Measurements from ENCODE around the gene ZNF292. TPM values are rescaled to one million over a fixed set of nuclear protein-coding genes. Genes with fewer than 3 reads are reported as not detected.

Gene ZNF292
- total and polyA plus RNA-seq, 2 experiments from 2014 or later, result 20.9 to 38.3 TPM

DNA sequence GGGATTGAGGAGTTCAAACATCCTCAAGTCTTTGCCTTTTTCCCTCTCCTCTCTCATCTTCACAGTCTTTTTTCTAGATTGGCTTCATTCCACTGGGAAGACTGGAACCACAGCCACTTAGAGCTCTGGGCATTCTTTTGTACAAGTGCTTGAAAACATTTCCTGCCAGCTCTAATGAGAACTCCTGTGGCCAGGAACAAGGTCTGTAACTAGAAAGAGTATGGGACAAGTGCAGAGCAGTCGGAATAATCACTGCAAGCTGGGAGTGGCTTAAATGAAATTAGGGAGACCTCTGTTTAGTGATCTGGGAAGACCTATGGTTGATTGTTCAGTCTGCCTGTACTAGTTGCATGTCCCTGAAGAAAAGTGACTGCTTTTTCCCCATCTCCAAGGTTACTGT lies 126.1 kb downstream of the ZNF292 start:
- no peak overlapping the region for H2AFZ ChIP-seq
- no peak overlapping the region for H3K4me3 ChIP-seq
- no peaks in the 10 kb centered on the region for H4K20me1 ChIP-seq (ENCODE audit: insufficient read depth, poor library complexity, severe bottlenecking)
- H3K4me1 ChIP-seq (ENCODE audit: insufficient read depth), result no peaks in the 10 kb centered on the region
- no peaks in the 10 kb centered on the region for H3K79me2 ChIP-seq
- H3K27me3 ChIP-seq, result no peaks in the 10 kb centered on the region
- no peaks in the 10 kb centered on the region for H3K9me3 ChIP-seq (ENCODE audit: low read depth)
- no peak overlapping the region for H3K27ac ChIP-seq
- TF ChIP-seq, protein P1, sequence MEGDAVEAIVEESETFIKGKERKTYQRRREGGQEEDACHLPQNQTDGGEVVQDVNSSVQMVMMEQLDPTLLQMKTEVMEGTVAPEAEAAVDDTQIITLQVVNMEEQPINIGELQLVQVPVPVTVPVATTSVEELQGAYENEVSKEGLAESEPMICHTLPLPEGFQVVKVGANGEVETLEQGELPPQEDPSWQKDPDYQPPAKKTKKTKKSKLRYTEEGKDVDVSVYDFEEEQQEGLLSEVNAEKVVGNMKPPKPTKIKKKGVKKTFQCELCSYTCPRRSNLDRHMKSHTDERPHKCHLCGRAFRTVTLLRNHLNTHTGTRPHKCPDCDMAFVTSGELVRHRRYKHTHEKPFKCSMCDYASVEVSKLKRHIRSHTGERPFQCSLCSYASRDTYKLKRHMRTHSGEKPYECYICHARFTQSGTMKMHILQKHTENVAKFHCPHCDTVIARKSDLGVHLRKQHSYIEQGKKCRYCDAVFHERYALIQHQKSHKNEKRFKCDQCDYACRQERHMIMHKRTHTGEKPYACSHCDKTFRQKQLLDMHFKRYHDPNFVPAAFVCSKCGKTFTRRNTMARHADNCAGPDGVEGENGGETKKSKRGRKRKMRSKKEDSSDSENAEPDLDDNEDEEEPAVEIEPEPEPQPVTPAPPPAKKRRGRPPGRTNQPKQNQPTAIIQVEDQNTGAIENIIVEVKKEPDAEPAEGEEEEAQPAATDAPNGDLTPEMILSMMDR (IDR thresholded peaks at IDR 0.05; ENCODE audit: poor library complexity), result no peak
- TF ChIP-seq EZH2 (IDR thresholded peaks at IDR 0.05; ENCODE audit: borderline replicate concordance) (no peak), EZH2phosphoT487 (IDR thresholded peaks at IDR 0.05; ENCODE audit: low read depth, severe bottlenecking, unreplicated experiment) (no peak)
- H3K9me2 ChIP-seq (replicated peaks; ENCODE audit: insufficient read depth), result no peaks in the 10 kb centered on the region
- no peak for DNase-seq (ENCODE audit: low spot score)
- H3K36me3 ChIP-seq (replicated peaks; ENCODE audit: insufficient read depth, low read depth), result no peaks in the 10 kb centered on the region
- 77% methylated on average over 1 of the region's 1 CpG for WGBS (ENCODE audit: low lambda C conversion rate, missing lambda C conversion rate)
- H3K4me2 ChIP-seq, result no peak overlapping the region

DNA sequence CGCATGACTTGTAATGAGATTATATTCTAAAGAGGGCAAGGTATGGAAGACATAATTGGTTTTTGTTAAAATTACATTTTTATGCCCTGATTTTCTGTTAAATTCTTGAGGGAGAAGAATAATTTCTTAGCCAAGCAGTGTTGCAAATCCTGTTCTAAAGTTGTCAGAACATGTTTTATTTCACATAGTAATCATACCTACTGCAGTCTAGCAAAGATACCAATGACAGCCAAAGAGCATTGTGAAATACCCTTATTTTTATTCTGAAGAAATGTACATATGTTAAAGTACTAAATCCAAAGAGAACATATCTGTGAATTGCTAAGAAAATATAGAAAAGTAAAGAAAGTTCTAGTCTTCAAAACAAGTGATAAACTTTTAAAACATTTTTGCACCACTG lies 127.4 kb downstream of the ZNF292 start:
- DNase-seq (ENCODE audit: low spot score), result no peak
- Histone ChIP-seq H3K79me2 (no peaks in the 10 kb centered on the region), H4K20me1 (ENCODE audit: insufficient read depth, poor library complexity, severe bottlenecking) (no peaks in the 10 kb centered on the region), H2AFZ (no peak overlapping the region), H3K27ac (no peak overlapping the region), H3K4me2 (no peak overlapping the region), H3K9me2 (replicated peaks; ENCODE audit: insufficient read depth) (no peaks in the 10 kb centered on the region), H3K9me3 (ENCODE audit: low read depth) (no peaks in the 10 kb centered on the region), H3K27me3 (no peaks in the 10 kb centered on the region), H3K4me1 (ENCODE audit: insufficient read depth) (no peaks in the 10 kb centered on the region), H3K4me3 (no peak overlapping the region), H3K36me3 (replicated peaks; ENCODE audit: insufficient read depth, low read depth) (no peaks in the 10 kb centered on the region)
- TF ChIP-seq EZH2 (IDR thresholded peaks at IDR 0.05; ENCODE audit: borderline replicate concordance) (no peak), EZH2phosphoT487 (IDR thresholded peaks at IDR 0.05; ENCODE audit: low read depth, severe bottlenecking, unreplicated experiment) (no peak)
- TF ChIP-seq, protein P1 (IDR thresholded peaks at IDR 0.05; ENCODE audit: poor library complexity), result no peak
- WGBS (ENCODE audit: low lambda C conversion rate, missing lambda C conversion rate), result 96% methylated on average over 1 of the region's 1 CpG

DNA sequence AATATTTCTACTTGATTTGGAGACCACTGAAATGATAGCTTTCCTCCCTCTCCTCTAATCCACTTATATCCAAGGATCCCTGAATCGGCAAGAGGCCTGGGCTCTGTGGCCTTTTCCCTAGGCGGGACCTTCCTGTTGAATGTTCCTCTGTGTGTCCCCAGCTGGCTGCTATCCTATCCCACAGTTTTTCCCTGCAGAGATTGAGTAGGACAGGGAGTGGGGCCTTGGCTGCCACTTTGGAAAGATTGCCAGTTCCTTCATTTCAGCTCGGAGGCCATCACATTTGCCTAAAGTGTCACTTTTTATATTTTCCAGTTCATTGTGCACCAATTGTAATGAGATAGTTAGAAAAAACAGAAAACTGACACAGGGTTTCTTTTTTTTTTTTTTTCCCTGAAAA lies 128.1 kb downstream of the ZNF292 start:
- Histone ChIP-seq H3K4me2 (no peak overlapping the region), H3K27me3 (no peaks in the 10 kb centered on the region), H4K20me1 (ENCODE audit: insufficient read depth, poor library complexity, severe bottlenecking) (no peaks in the 10 kb centered on the region), H3K79me2 (no peaks in the 10 kb centered on the region), H3K9me3 (ENCODE audit: low read depth) (no peaks in the 10 kb centered on the region), H3K4me3 (no peak overlapping the region), H3K4me1 (ENCODE audit: insufficient read depth) (no peaks in the 10 kb centered on the region), H3K36me3 (replicated peaks; ENCODE audit: insufficient read depth, low read depth) (no peaks in the 10 kb centered on the region), H3K27ac (no peak overlapping the region), H3K9me2 (replicated peaks; ENCODE audit: insufficient read depth) (no peaks in the 10 kb centered on the region), H2AFZ (no peak overlapping the region)
- TF ChIP-seq EZH2phosphoT487 (IDR thresholded peaks at IDR 0.05; ENCODE audit: low read depth, severe bottlenecking, unreplicated experiment), result no peak
- TF ChIP-seq, protein P1 (IDR thresholded peaks at IDR 0.05; ENCODE audit: poor library complexity), result no peak
- TF ChIP-seq EZH2 (IDR thresholded peaks at IDR 0.05; ENCODE audit: borderline replicate concordance), result no peak
- no peak for DNase-seq (ENCODE audit: low spot score)
- 84% methylated on average over 3 of the region's 3 CpGs for WGBS (ENCODE audit: low lambda C conversion rate, missing lambda C conversion rate)

DNA sequence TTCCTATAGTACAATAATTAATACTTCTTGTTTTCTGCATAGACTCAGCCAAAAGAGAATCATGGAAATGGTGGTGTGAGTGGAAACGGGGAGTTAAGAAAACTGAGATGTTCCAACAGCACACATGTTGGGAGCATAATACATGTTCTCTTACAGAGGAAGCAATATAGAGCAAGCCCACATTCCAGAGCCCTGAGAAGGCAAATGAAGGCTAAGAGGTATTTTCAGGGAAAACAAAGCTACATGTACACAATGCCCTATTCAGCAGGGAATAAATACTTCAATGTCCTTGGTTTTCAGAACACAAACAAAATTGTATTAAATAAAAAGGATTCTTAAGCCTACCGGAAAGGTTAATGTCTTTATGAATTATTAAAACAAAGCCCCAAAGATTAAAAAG lies 131.9 kb downstream of the ZNF292 start:
- H3K4me2 ChIP-seq, result no peak overlapping the region
- H3K36me3 ChIP-seq (replicated peaks; ENCODE audit: insufficient read depth, low read depth), result no peaks in the 10 kb centered on the region
- no peaks in the 10 kb centered on the region for H4K20me1 ChIP-seq (ENCODE audit: insufficient read depth, poor library complexity, severe bottlenecking)
- TF ChIP-seq EZH2phosphoT487 (IDR thresholded peaks at IDR 0.05; ENCODE audit: low read depth, severe bottlenecking, unreplicated experiment) (no peak), EZH2 (IDR thresholded peaks at IDR 0.05; ENCODE audit: borderline replicate concordance) (no peak)
- TF ChIP-seq, protein P1 (IDR thresholded peaks at IDR 0.05; ENCODE audit: poor library complexity), result no peak
- no peaks in the 10 kb centered on the region for H3K79me2 ChIP-seq
- no peak overlapping the region for H3K4me3 ChIP-seq
- H3K9me3 ChIP-seq (ENCODE audit: low read depth), result no peaks in the 10 kb centered on the region
- no peaks in the 10 kb centered on the region for H3K4me1 ChIP-seq (ENCODE audit: insufficient read depth)
- no peak overlapping the region for H2AFZ ChIP-seq
- DNase-seq (ENCODE audit: low spot score), result no peak
- WGBS (ENCODE audit: low lambda C conversion rate, missing lambda C conversion rate), result 91% methylated on average over 2 of the region's 2 CpGs
- H3K27me3 ChIP-seq, result no peaks in the 10 kb centered on the region
- no peak overlapping the region for H3K27ac ChIP-seq
- H3K9me2 ChIP-seq (replicated peaks; ENCODE audit: insufficient read depth), result no peaks in the 10 kb centered on the region
